Measurements from ENCODE around the gene CARD18. TPM values are rescaled to one million over a fixed set of nuclear protein-coding genes. Genes with fewer than 3 reads are reported as not detected.

CARD18 gene
- total RNA-seq, 1 donor, result not detected

GRCh38 chr11:105152560-105152959 lies 13.0 kb upstream of the CARD18 start:
- Histone ChIP-seq H3K9me3 (ENCODE audit: low read depth, low read length) (no peaks in the 10 kb centered on the region), H3K27me3 (ENCODE audit: insufficient read depth, low read length) (no peaks in the 10 kb centered on the region), H3K36me3 (ENCODE audit: insufficient read depth, low read length) (no peaks in the 10 kb centered on the region), H3K4me2 (ENCODE audit: insufficient read depth, low read length) (no peak overlapping the region), H3K27ac (ENCODE audit: low read depth, low read length) (no peak overlapping the region), H3K79me2 (ENCODE audit: insufficient read depth, low read length) (no peaks in the 10 kb centered on the region), H3K4me1 (ENCODE audit: insufficient read depth, low read length) (no peaks in the 10 kb centered on the region), H2AFZ (ENCODE audit: low read length) (no peak overlapping the region), H4K20me1 (ENCODE audit: insufficient read depth, low read length) (no peaks in the 10 kb centered on the region), H3K4me3 (ENCODE audit: insufficient read depth, low read length) (no peak overlapping the region)
- TF ChIP-seq CTCF (IDR thresholded peaks at IDR 0.05; ENCODE audit: extremely low read depth, low read depth, low read length), result no peak
- DNase-seq (ENCODE audit: insufficient read length, low spot score, missing footprints), result peak; percentile 8

- H3K4me2 ChIP-seq (ENCODE audit: insufficient read depth, low read length), result no peak overlapping the region
Observed at GRCh38 chr11:105152021-105152512, 12.5 kb upstream of the CARD18 start.

GRCh38 chr11:105149477-105149876 lies 9.9 kb upstream of the CARD18 start:
- Histone ChIP-seq H3K27me3 (ENCODE audit: insufficient read depth, low read length) (no peaks in the 10 kb centered on the region), H3K79me2 (ENCODE audit: insufficient read depth, low read length) (no peaks in the 10 kb centered on the region), H3K36me3 (ENCODE audit: insufficient read depth, low read length) (no peaks in the 10 kb centered on the region), H3K4me3 (ENCODE audit: insufficient read depth, low read length) (no peak overlapping the region), H3K4me1 (ENCODE audit: insufficient read depth, low read length) (no peaks in the 10 kb centered on the region), H3K27ac (ENCODE audit: low read depth, low read length) (no peak overlapping the region), H3K4me2 (ENCODE audit: insufficient read depth, low read length) (no peak overlapping the region), H2AFZ (ENCODE audit: low read length) (no peak overlapping the region), H3K9me3 (ENCODE audit: low read depth, low read length) (no peaks in the 10 kb centered on the region), H4K20me1 (ENCODE audit: insufficient read depth, low read length) (no peaks in the 10 kb centered on the region)
- TF ChIP-seq CTCF (IDR thresholded peaks at IDR 0.05; ENCODE audit: extremely low read depth, low read depth, low read length), result no peak
- no peak for DNase-seq (ENCODE audit: insufficient read length, low spot score, missing footprints)

More at GRCh38 chr11:105152021-105152512, 12.5 kb upstream of the CARD18 start:
- Histone ChIP-seq H4K20me1 (ENCODE audit: insufficient read depth, low read length) (no peaks in the 10 kb centered on the region), H3K4me1 (ENCODE audit: insufficient read depth, low read length) (no peaks in the 10 kb centered on the region), H3K27me3 (ENCODE audit: insufficient read depth, low read length) (no peaks in the 10 kb centered on the region), H3K4me3 (ENCODE audit: insufficient read depth, low read length) (no peak overlapping the region), H2AFZ (ENCODE audit: low read length) (no peak overlapping the region), H3K27ac (ENCODE audit: low read depth, low read length) (no peak overlapping the region), H3K79me2 (ENCODE audit: insufficient read depth, low read length) (no peaks in the 10 kb centered on the region), H3K36me3 (ENCODE audit: insufficient read depth, low read length) (no peaks in the 10 kb centered on the region), H3K9me3 (ENCODE audit: low read depth, low read length) (no peaks in the 10 kb centered on the region)
- peak; percentile 23 for DNase-seq (ENCODE audit: insufficient read length, low spot score, missing footprints)
- no peak for TF ChIP-seq CTCF (IDR thresholded peaks at IDR 0.05; ENCODE audit: extremely low read depth, low read depth, low read length)

GRCh38 chr11:105148241-105148640 lies 8.7 kb upstream of the CARD18 start:
- Histone ChIP-seq H3K9me3 (ENCODE audit: low read depth, low read length) (no peaks in the 10 kb centered on the region), H3K4me1 (ENCODE audit: insufficient read depth, low read length) (no peaks in the 10 kb centered on the region), H3K4me2 (ENCODE audit: insufficient read depth, low read length) (no peak overlapping the region), H2AFZ (ENCODE audit: low read length) (no peak overlapping the region), H3K36me3 (ENCODE audit: insufficient read depth, low read length) (no peaks in the 10 kb centered on the region), H3K79me2 (ENCODE audit: insufficient read depth, low read length) (no peaks in the 10 kb centered on the region), H3K27ac (ENCODE audit: low read depth, low read length) (no peak overlapping the region), H3K27me3 (ENCODE audit: insufficient read depth, low read length) (no peaks in the 10 kb centered on the region), H3K4me3 (ENCODE audit: insufficient read depth, low read length) (no peak overlapping the region), H4K20me1 (ENCODE audit: insufficient read depth, low read length) (no peaks in the 10 kb centered on the region)
- TF ChIP-seq CTCF (IDR thresholded peaks at IDR 0.05; ENCODE audit: extremely low read depth, low read depth, low read length), result no peak
- peak; percentile 3 for DNase-seq (ENCODE audit: insufficient read length, low spot score, missing footprints)

Measured in osteoblast (primary cell).